ENCODE results near the gene FRY. TPM values are rescaled to one million over a fixed set of nuclear protein-coding genes. Genes with fewer than 3 reads are reported as not detected.
A peak's percentile ranks its signal among the peaks of the same experiment; 100 is the strongest.

FRY gene
- total RNA-seq, 2 experiments from 2014 or later: 3.0 to 7.0 TPM

DNA sequence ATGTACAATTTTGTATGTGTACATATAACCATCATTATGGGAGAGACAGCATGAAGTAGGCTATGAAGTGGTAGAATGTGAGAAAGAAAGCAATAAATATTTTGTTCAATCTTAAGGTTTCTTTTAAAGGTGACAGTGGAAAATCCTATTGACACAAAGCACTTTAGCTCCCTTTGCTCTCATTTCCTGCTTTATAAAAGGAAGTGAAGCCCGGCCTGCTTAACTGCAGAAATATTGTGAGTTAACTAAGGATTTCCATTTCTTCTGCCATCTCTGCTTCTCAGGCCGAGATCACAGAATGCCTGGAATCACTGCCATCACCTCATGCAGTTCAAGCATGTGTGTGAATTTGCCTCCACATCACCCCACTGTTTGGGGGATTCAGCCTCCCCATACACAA, 83.5 kb downstream of the FRY start:
- Histone ChIP-seq H4K20me1 (ENCODE audit: insufficient read depth, low read length) (no peaks in the 10 kb centered on the region), H3K4me2 (ENCODE audit: low read length) (no peak overlapping the region), H3K9me2 (ENCODE audit: insufficient read depth, low read length) (no peaks in the 10 kb centered on the region), H3K36me3 (ENCODE audit: insufficient read depth, low read length) (no peaks in the 10 kb centered on the region), H3K27ac (ENCODE audit: low read depth, low read length, poor library complexity, severe bottlenecking) (no peak overlapping the region), H3K4me1 (ENCODE audit: insufficient read depth, low read length, poor library complexity, severe bottlenecking) (no peaks in the 10 kb centered on the region), H2AFZ (ENCODE audit: low read length) (peak overlapping the region; percentile 57), H3K79me2 (ENCODE audit: insufficient read depth, low read depth, low read length) (no peaks in the 10 kb centered on the region), H3K9me3 (ENCODE audit: low read length) (no peaks in the 10 kb centered on the region), H3K4me3 (ENCODE audit: low read depth, low read length, poor library complexity, severe bottlenecking) (no peak overlapping the region)
- ChIA-PET POLR2A (no interaction called here), CTCF (ENCODE audit: unreplicated experiment) (no interaction called here)
- TF ChIP-seq EZH2phosphoT487 (IDR thresholded peaks at IDR 0.05; ENCODE audit: borderline replicate concordance, low read depth, low read length): no peak
- TF ChIP-seq, protein P1, sequence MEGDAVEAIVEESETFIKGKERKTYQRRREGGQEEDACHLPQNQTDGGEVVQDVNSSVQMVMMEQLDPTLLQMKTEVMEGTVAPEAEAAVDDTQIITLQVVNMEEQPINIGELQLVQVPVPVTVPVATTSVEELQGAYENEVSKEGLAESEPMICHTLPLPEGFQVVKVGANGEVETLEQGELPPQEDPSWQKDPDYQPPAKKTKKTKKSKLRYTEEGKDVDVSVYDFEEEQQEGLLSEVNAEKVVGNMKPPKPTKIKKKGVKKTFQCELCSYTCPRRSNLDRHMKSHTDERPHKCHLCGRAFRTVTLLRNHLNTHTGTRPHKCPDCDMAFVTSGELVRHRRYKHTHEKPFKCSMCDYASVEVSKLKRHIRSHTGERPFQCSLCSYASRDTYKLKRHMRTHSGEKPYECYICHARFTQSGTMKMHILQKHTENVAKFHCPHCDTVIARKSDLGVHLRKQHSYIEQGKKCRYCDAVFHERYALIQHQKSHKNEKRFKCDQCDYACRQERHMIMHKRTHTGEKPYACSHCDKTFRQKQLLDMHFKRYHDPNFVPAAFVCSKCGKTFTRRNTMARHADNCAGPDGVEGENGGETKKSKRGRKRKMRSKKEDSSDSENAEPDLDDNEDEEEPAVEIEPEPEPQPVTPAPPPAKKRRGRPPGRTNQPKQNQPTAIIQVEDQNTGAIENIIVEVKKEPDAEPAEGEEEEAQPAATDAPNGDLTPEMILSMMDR (conservative IDR thresholded peaks at IDR 0.05; ENCODE audit: low read length): no peak
- DNase-seq (ENCODE audit: low spot score): peak; percentile 9
- intact Hi-C loops (cut with micrococcal nuclease; ENCODE audit: unreplicated experiment): no loop called here
- no TSS peak for BruUV-seq (replicated peaks)

DNA sequence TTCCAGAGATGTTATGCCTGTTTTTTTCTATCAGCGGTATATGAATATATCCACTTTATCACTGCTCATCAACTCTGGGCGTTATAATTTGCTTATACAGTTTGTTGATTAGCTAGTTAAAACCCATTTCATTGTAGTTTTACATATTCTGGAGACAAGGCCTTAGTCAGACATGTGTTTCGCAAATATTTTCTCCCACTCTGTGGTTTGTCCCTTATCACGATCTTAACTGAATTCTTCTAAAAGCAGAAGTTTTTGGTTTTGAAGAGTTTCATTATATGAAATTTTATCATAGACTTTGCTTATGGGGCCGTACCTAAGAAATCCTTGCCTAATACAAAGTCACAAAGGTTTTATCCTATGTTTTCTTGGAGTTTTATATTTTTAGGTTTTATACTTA, 84.6 kb downstream of the FRY start:
- Histone ChIP-seq H3K4me2 (ENCODE audit: low read length) (no peak overlapping the region), H4K20me1 (ENCODE audit: insufficient read depth, low read length) (no peaks in the 10 kb centered on the region), H3K36me3 (ENCODE audit: insufficient read depth, low read length) (no peaks in the 10 kb centered on the region), H3K9me3 (ENCODE audit: low read length) (no peaks in the 10 kb centered on the region), H2AFZ (ENCODE audit: low read length) (no peak overlapping the region), H3K79me2 (ENCODE audit: insufficient read depth, low read depth, low read length) (no peaks in the 10 kb centered on the region), H3K4me1 (ENCODE audit: insufficient read depth, low read length, poor library complexity, severe bottlenecking) (no peaks in the 10 kb centered on the region), H3K27ac (ENCODE audit: low read depth, low read length, poor library complexity, severe bottlenecking) (no peak overlapping the region), H3K4me3 (ENCODE audit: low read depth, low read length, poor library complexity, severe bottlenecking) (no peak overlapping the region), H3K9me2 (ENCODE audit: insufficient read depth, low read length) (no peaks in the 10 kb centered on the region)
- BruUV-seq (replicated peaks): no TSS peak
- TF ChIP-seq, protein P1 (conservative IDR thresholded peaks at IDR 0.05; ENCODE audit: low read length): no peak
- no peak for DNase-seq (ENCODE audit: low spot score)
- intact Hi-C loops (cut with micrococcal nuclease; ENCODE audit: unreplicated experiment): no loop called here
- CTCF ChIA-PET (ENCODE audit: unreplicated experiment): no interaction called here
- POLR2A ChIA-PET: interaction anchor here (0.5 to 1.0 kb wide), 2 partner anchors 9 to 191 kb away, joined by 3 to 4 read pairs; no protein-coding TSS in a partner anchor

- no peaks in the 10 kb centered on the region for H3K36me3 ChIP-seq (ENCODE audit: insufficient read depth, low read length)
- no TSS peak for BruUV-seq (replicated peaks)
- H2AFZ ChIP-seq (ENCODE audit: low read length): no peak overlapping the region
- H3K4me2 ChIP-seq (ENCODE audit: low read length): no peak overlapping the region
- no peak overlapping the region for H3K27ac ChIP-seq (ENCODE audit: low read depth, low read length, poor library complexity, severe bottlenecking)
- TF ChIP-seq, protein P1 (conservative IDR thresholded peaks at IDR 0.05; ENCODE audit: low read length): no peak
- TF ChIP-seq EZH2phosphoT487 (IDR thresholded peaks at IDR 0.05; ENCODE audit: borderline replicate concordance, low read depth, low read length): no peak
- intact Hi-C loops (cut with micrococcal nuclease; ENCODE audit: unreplicated experiment): no loop called here
- H3K9me2 ChIP-seq (ENCODE audit: insufficient read depth, low read length): no peaks in the 10 kb centered on the region
- ChIA-PET CTCF (ENCODE audit: unreplicated experiment) (no interaction called here), POLR2A (no interaction called here)
- H3K4me1 ChIP-seq (ENCODE audit: insufficient read depth, low read length, poor library complexity, severe bottlenecking): no peaks in the 10 kb centered on the region
- no peaks in the 10 kb centered on the region for H3K9me3 ChIP-seq (ENCODE audit: low read length)
- H4K20me1 ChIP-seq (ENCODE audit: insufficient read depth, low read length): no peaks in the 10 kb centered on the region
- no peaks in the 10 kb centered on the region for H3K79me2 ChIP-seq (ENCODE audit: insufficient read depth, low read depth, low read length)
- DNase-seq (ENCODE audit: low spot score): no peak
- no peak overlapping the region for H3K4me3 ChIP-seq (ENCODE audit: low read depth, low read length, poor library complexity, severe bottlenecking)
These were observed 85.4 kb downstream of the FRY start for GRCh38 chr13:32117001-32117400.
